ENCODE data around the gene C11orf54. TPM values are rescaled to one million over a fixed set of nuclear protein-coding genes. Genes with fewer than 3 reads are reported as not detected.
A peak's percentile ranks its signal among the peaks of the same experiment; 100 is the strongest.

C11orf54 gene
- total RNA-seq, 1 donor from 2014 or later = 50.0 TPM

DNA sequence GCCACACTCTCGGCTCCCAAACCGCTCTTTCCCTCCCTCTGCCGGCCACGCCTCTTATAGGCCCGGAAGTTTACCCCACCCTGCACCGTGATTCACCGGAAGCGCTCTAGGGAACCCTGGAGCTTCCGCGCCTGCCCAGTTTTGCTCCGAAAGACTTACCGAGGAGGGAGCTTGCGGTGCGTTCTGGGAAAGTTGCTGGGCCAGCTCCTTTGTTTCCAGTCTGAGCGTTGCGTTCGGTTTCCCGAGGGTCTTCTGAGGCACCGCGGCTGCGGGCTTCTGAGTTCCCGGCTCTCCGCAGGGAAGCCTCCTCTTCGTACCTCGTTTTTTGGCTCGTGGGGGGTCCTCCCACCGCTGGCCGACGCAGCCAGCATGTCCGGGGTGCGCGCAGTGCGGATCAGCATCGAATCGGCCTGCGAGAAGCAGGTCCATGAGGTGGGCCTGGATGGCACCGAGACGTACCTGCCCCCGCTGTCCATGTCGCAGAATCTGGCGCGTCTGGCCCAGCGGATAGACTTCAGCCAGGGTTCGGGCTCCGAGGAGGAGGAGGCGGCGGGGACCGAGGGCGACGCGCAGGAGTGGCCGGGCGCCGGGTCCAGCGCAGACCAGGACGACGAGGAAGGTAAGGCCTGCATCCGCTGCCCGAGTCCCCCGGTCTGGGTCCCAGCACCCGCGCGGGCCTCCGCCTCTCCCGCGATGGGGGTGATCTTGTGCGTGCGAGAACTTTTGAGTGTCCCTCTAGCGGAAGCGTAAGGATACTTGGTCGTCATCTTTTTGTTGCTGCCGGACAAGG, 42.9 kb downstream of the C11orf54 start, which contains the start of gene MED17:
MED17 (plus strand) TSS at position 138 of the 790 bp plus-strand sequence; CDS start at position 370, 232 bp downstream.
- TF ChIP-seq CTCF (IDR thresholded peaks at IDR 0.05; ENCODE audit: unreplicated experiment) = peak; percentile 44
- peak within 1 kb of the TSS; percentile 99 for H3K27ac Mint-ChIP-seq
- H3K36me3 Mint-ChIP-seq (ENCODE audit: insufficient read depth) = peaks cover 7% of the 10 kb centered on the region
- no peaks in the 10 kb centered on the region for H3K27me3 Mint-ChIP-seq
- DNase-seq (ENCODE audit: low spot score, unreplicated experiment) = peak; percentile 74
- H3K9me3 Mint-ChIP-seq (ENCODE audit: low read depth) = no peaks in the 10 kb centered on the region
- H3K4me1 Mint-ChIP-seq (ENCODE audit: low read depth) = peaks cover 31% of the 10 kb centered on the region
- H3K4me3 Mint-ChIP-seq (ENCODE audit: low read depth) = peak within 1 kb of the TSS; percentile 99

DNA sequence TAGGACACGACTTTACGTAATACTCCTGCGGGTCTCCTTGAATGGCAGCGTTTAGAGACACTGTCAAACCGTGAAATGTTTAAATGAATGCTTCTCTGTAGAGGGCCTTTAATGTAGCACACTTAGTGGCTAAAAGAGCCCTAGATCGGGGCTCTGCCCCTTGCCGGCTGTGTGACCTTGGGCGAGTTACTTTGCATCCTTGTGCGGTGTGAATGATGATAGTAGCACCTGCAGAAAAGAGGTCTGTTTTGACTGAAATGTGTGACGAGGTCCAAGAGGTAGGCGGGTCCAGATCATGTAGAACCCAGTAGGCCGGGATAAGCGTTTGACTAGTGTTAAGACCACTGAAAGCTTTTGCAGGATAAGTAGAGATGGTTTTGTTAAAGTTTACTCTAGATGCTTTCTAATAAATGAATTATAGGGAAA, 43.5 kb downstream of the C11orf54 start:
- Mint-ChIP-seq H3K4me3 (ENCODE audit: low read depth) (peak overlapping the region; percentile 99), H3K9me3 (ENCODE audit: low read depth) (no peaks in the 10 kb centered on the region), H3K27ac (peak overlapping the region; percentile 99), H3K27me3 (no peaks in the 10 kb centered on the region), H3K4me1 (ENCODE audit: low read depth) (peaks cover 31% of the 10 kb centered on the region), H3K36me3 (ENCODE audit: insufficient read depth) (peaks cover 5% of the 10 kb centered on the region)
- TF ChIP-seq CTCF (IDR thresholded peaks at IDR 0.05; ENCODE audit: unreplicated experiment) = no peak
- DNase-seq (ENCODE audit: low spot score, unreplicated experiment) = no peak

GRCh38 chr11:93791493-93791892, 50.0 kb downstream of the C11orf54 start:
- Mint-ChIP-seq H3K4me1 (ENCODE audit: low read depth) (peaks cover 13% of the 10 kb centered on the region), H3K27me3 (no peaks in the 10 kb centered on the region), H3K27ac (no peak overlapping the region), H3K36me3 (ENCODE audit: insufficient read depth) (peaks cover 35% of the 10 kb centered on the region), H3K9me3 (ENCODE audit: low read depth) (no peaks in the 10 kb centered on the region), H3K4me3 (ENCODE audit: low read depth) (no peak overlapping the region)
- no peak for DNase-seq (ENCODE audit: low spot score, unreplicated experiment)
- no peak for TF ChIP-seq CTCF (IDR thresholded peaks at IDR 0.05; ENCODE audit: unreplicated experiment)

GRCh38 chr11:93796441-93797231, 55.2 kb downstream of the C11orf54 start:
- no peak for DNase-seq (ENCODE audit: low spot score, unreplicated experiment)
- Mint-ChIP-seq H3K27me3 (no peaks in the 10 kb centered on the region), H3K4me1 (ENCODE audit: low read depth) (no peaks in the 10 kb centered on the region), H3K27ac (no peak overlapping the region), H3K4me3 (ENCODE audit: low read depth) (no peak overlapping the region), H3K36me3 (ENCODE audit: insufficient read depth) (peaks cover 45% of the 10 kb centered on the region), H3K9me3 (ENCODE audit: low read depth) (no peaks in the 10 kb centered on the region)
- no peak for TF ChIP-seq CTCF (IDR thresholded peaks at IDR 0.05; ENCODE audit: unreplicated experiment)

- H3K27ac Mint-ChIP-seq = no peak overlapping the region
- TF ChIP-seq CTCF (IDR thresholded peaks at IDR 0.05; ENCODE audit: unreplicated experiment) = no peak
- H3K4me3 Mint-ChIP-seq (ENCODE audit: low read depth) = no peak overlapping the region
- DNase-seq (ENCODE audit: low spot score, unreplicated experiment) = no peak
- no peaks in the 10 kb centered on the region for H3K4me1 Mint-ChIP-seq (ENCODE audit: low read depth)
- H3K36me3 Mint-ChIP-seq (ENCODE audit: insufficient read depth) = peaks cover 31% of the 10 kb centered on the region
- no peaks in the 10 kb centered on the region for H3K27me3 Mint-ChIP-seq
- no peaks in the 10 kb centered on the region for H3K9me3 Mint-ChIP-seq (ENCODE audit: low read depth)
These were observed 59.9 kb downstream of the C11orf54 start for GRCh38 chr11:93801366-93801765.
